ENCODE data around the gene SCART1. TPM values are rescaled to one million over a fixed set of nuclear protein-coding genes. Genes with fewer than 3 reads are reported as not detected.
"Not testable (repeated sequence)": the region's sequence is repeated elsewhere in the genome, so short reads cannot be mapped to it uniquely, and the experiment has no call there.

Gene SCART1
- total RNA-seq, 1 donor from 2014 or later, result 1.5 TPM

- intact Hi-C loops (cut with DNase I), result no loop called here
- Histone ChIP-seq H3K4me3 (no peak overlapping the region), H3K27ac (no peak overlapping the region), H3K27me3 (no peaks in the 10 kb centered on the region), H3K36me3 (no peaks in the 10 kb centered on the region), H3K4me1 (no peaks in the 10 kb centered on the region), H3K9me3 (no peaks in the 10 kb centered on the region)
- TF ChIP-seq POLR2A (IDR thresholded peaks at IDR 0.05), result no peak
- TF ChIP-seq CTCF (IDR thresholded peaks at IDR 0.05), result no peak
- no peak for TF ChIP-seq POLR2AphosphoS5 (IDR thresholded peaks at IDR 0.05; ENCODE audit: insufficient read depth in 1 of 2, low read depth in 1 of 2)
- DNase-seq (ENCODE audit: extremely low spot score in 2 of 2), result peak in 1 of 2 donors; percentile 56
These were observed 11.6 kb downstream of the SCART1 start for GRCh38 chr10:133465191-133465949.

GRCh38 chr10:133465950-133466474 lies 12.3 kb downstream of the SCART1 start:
- DNase-seq (ENCODE audit: extremely low spot score in 2 of 2), result peak in 1 of 2 donors; percentile 34
- Histone ChIP-seq H3K4me3 (no peak overlapping the region), H3K27ac (no peak overlapping the region), H3K36me3 (no peaks in the 10 kb centered on the region), H3K27me3 (no peaks in the 10 kb centered on the region), H3K4me1 (no peaks in the 10 kb centered on the region), H3K9me3 (no peaks in the 10 kb centered on the region)
- TF ChIP-seq POLR2AphosphoS5 (IDR thresholded peaks at IDR 0.05; ENCODE audit: insufficient read depth in 1 of 2, low read depth in 1 of 2) (no peak), POLR2A (IDR thresholded peaks at IDR 0.05) (no peak), CTCF (IDR thresholded peaks at IDR 0.05) (no peak)
- intact Hi-C loops (cut with DNase I), result no loop called here

DNA sequence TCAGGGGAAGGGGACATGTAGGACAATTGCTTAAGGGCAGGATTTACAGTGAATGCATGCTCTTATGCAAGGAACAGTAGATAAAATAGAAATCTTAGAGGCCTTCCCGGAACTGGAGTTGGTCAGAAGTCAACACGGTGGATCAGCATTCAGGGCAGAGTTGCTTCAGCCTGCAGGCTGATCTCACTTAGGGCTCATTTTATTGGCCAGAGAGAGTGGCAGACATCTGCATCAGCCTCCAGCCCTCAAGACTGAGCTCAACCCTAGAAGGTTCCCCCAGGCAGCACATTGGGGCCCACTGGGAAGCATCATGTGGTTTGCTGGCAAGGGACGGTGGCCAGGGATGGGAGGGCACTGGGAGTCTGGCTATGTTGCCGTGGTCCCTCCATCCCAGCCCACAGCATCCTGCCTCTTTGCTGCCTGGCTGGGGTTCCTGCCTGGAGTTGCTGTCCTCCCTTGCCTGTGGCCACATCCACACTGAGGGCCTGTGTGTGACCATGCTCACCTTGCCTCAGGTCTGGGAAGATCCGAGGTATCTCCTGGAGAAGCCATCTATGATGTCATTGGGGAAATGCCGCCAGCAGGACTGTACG lies 13.0 kb downstream of the SCART1 start:
- H3K4me3 ChIP-seq, result no peak overlapping the region
- no peaks in the 10 kb centered on the region for H3K4me1 ChIP-seq
- no peak overlapping the region for H3K27ac ChIP-seq
- DNase-seq (ENCODE audit: extremely low spot score in 2 of 2), result peak in 1 of 2 donors; percentile 60
- no peaks in the 10 kb centered on the region for H3K9me3 ChIP-seq
- H3K27me3 ChIP-seq, result no peaks in the 10 kb centered on the region
- intact Hi-C loops (cut with DNase I), result no loop called here
- TF ChIP-seq POLR2A (IDR thresholded peaks at IDR 0.05), result no peak
- no peak for TF ChIP-seq POLR2AphosphoS5 (IDR thresholded peaks at IDR 0.05; ENCODE audit: insufficient read depth in 1 of 2, low read depth in 1 of 2)
- TF ChIP-seq CTCF (IDR thresholded peaks at IDR 0.05), result no peak
- no peaks in the 10 kb centered on the region for H3K36me3 ChIP-seq

- no peaks in the 10 kb centered on the region for H3K27me3 ChIP-seq
- DNase-seq (ENCODE audit: extremely low spot score in 2 of 2), result peak in 1 of 2 donors; percentile 62
These were observed 13.7 kb downstream of the SCART1 start for GRCh38 chr10:133467286-133467911.

DNA sequence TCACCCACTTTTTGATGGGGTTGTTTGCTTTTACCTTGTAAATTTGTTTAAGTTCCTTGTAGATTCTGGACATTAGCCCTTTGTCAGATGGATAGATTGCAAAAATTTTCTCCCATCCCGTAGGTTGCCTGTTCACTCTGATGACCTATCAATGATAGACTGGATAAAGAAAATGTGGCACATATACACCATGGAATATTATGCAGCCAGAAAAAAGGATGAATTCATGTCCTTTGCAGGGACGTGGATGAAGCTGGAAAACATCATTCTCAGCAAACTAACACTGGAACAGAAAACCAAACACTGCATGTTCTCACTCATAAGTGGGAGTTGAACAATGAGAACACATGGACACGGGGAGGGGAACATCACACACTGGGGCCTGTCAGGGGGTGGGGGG lies 15.5 kb downstream of the SCART1 start:
- H3K36me3 ChIP-seq; DNase-seq (ENCODE audit: extremely low spot score in 2 of 2); intact Hi-C loops (cut with DNase I); H3K4me3 ChIP-seq; H3K27me3 ChIP-seq; H3K9me3 ChIP-seq; H3K27ac ChIP-seq; H3K4me1 ChIP-seq: not testable (repeated sequence)

More at GRCh38 chr10:133467286-133467911, 13.7 kb downstream of the SCART1 start:
- no peaks in the 10 kb centered on the region for H3K4me1 ChIP-seq
- H3K36me3 ChIP-seq, result no peaks in the 10 kb centered on the region
- no peaks in the 10 kb centered on the region for H3K9me3 ChIP-seq
- H3K4me3 ChIP-seq, result no peak overlapping the region
- no peak overlapping the region for H3K27ac ChIP-seq
- intact Hi-C loops (cut with DNase I), result no loop called here
- TF ChIP-seq POLR2A (IDR thresholded peaks at IDR 0.05) (no peak), CTCF (IDR thresholded peaks at IDR 0.05) (no peak)

Data from vagina (tissue), 2 donors.